Activated CD4-positive, alpha-beta T cell treated with anti-CD3 and anti-CD28 coated beads for 4 hours (primary cell): ENCODE results near the gene NMB.
"Not testable (repeated sequence)": the region's sequence is repeated elsewhere in the genome, so short reads cannot be mapped to it uniquely, and the experiment has no call there.

Source experiments
- DNase-seq, 2 donors: peaks; one replicate each; pipeline ENCODE4 v3.0.0-alpha.2; 2020

NMB gene

GRCh38 chr15:84658080-84658787 is at the start of gene NMB:
Gene NMB, minus strand, starts transcription at chr15:84658199. Its CDS starts 47 bp downstream, at chr15:84658152.
- peak; percentile 77 to 84 for DNase-seq

GRCh38 chr15:84703808-84704207 is 45.8 kb upstream of the NMB start:
- DNase-seq, result no peak

GRCh38 chr15:84702961-84703482 is 45.0 kb upstream of the NMB start:
- no peak for DNase-seq

- DNase-seq, result peak; percentile 7 to 22
These were observed 41.7 kb upstream of the NMB start for GRCh38 chr15:84699538-84700191.

- no peak for DNase-seq
These were observed 39.4 kb upstream of the NMB start for GRCh38 chr15:84697236-84697990.

GRCh38 chr15:84696757-84697156 is 38.8 kb upstream of the NMB start:
- DNase-seq, result no peak

- DNase-seq, result no peak
These were observed 32.3 kb upstream of the NMB start for GRCh38 chr15:84690342-84690741.

GRCh38 chr15:84689858-84690257 is 31.9 kb upstream of the NMB start:
- DNase-seq, result no peak

- DNase-seq, result not testable (repeated sequence)
These were observed 28.4 kb upstream of the NMB start for GRCh38 chr15:84686446-84686845.

- DNase-seq, result no peak
These were observed 27.3 kb upstream of the NMB start for GRCh38 chr15:84685304-84685703.

GRCh38 chr15:84684092-84684491 is 26.1 kb upstream of the NMB start:
- no peak for DNase-seq

- DNase-seq, result peak; percentile 38 to 40
These were observed 23.8 kb upstream of the NMB start for GRCh38 chr15:84681831-84682230.

- DNase-seq, result no peak
These were observed 13.2 kb upstream of the NMB start for GRCh38 chr15:84671211-84671610.

- DNase-seq, result peak; percentile 35 to 47
These were observed 11.7 kb upstream of the NMB start for GRCh38 chr15:84669726-84670125.

GRCh38 chr15:84668221-84668982 is 10.4 kb upstream of the NMB start:
- no peak for DNase-seq

GRCh38 chr15:84666373-84666772 is 8.4 kb upstream of the NMB start:
- no peak for DNase-seq

GRCh38 chr15:84661001-84661400 is 3.0 kb upstream of the NMB start:
- DNase-seq, result no peak

GRCh38 chr15:84659904-84660781 is 2.1 kb upstream of the NMB start:
- DNase-seq, result no peak

- DNase-seq, result no peak
These were observed 901 bp upstream of the NMB start for GRCh38 chr15:84658788-84659411.

- no peak for DNase-seq
These were observed 285 bp downstream of the NMB start for GRCh38 chr15:84657748-84658079.

- no peak for DNase-seq
These were observed 1.0 kb downstream of the NMB start for GRCh38 chr15:84656972-84657371.
